ENCODE results near the gene PNMA6F.
"Not testable (repeated sequence)": the region's sequence is repeated elsewhere in the genome, so short reads cannot be mapped to it uniquely, and the experiment has no call there.

Gene PNMA6F

DNA sequence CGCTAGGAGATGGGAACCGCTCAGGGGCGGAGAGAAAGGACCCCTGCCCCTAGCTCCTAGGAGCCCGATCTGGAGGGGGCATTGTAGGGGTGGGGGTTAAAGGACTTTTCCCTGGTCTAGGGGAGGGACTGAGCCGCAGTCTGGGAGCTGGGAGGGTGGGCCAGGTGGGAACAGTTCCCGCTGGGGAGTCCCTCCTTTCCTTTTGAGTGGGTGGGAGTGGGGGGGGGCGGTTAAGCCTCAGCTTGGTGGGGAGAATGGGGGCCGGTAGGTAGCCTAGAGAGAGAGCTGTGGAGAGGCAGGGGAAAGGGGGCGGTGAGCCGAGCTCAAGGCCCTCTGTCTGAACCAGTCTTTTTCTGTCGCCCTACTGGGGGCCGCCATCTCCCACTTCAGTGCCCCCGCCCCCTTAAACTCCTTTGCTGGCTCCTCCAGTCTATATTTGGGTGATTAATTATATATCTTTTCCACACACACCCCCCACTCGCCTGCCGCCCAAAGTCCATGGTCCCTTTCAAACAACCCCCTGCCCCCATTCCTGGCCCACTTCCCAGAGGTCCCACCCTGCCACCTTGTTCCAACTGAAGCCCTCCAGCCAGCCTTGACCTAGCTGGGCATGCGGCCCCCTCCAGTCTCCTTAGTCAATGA, 13.2 kb upstream of the PNMA6F start:
- no peak for DNase-seq

DNA sequence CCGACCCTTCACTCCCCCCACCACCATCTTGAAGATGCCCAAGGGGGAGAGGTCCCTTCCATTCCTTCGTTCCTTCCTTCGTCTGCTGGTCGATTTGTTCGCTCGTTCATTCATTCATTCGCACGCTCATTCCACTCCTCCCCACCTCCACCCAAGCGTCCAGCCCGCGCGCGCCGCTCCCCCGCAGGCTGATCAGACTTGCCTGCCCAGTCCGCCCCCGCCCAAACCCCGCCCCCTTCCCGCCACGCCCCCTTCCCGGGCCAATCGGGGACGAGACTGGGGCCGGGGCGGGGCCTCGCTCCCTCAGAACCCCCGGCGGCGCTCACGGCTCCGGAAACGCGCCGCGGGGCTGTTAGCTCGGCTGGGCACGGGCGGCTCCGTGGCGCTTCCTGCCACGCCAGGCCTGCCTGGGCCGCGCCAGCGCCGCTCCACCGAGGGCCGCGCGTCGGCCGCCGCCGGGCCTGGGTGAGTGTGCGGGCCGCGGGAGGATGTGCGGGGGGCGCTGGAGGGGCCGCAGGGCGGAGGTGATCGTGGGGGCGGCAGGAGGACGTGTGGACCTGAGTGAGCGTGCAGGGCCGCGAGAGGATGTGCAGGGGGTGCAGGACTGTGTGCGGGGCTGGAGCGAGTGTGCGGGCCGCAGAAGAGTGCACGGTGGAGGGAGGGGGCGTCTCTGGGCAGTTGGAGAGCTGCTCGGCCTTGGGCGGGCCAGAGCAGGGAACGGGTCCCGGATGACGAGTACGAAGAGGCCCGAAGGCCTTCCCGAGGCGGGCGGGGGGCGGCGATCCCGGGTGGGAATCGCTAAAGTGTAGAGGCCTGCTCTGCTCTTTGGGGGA, 12.5 kb upstream of the PNMA6F start, which contains the start of gene ZNF275:
Gene ZNF275, plus strand, starts transcription at position 333 of the 833 bp plus-strand sequence. CDS start 2,527 bp downstream, outside the sequence.
- DNase-seq, result peak; percentile 81

DNA sequence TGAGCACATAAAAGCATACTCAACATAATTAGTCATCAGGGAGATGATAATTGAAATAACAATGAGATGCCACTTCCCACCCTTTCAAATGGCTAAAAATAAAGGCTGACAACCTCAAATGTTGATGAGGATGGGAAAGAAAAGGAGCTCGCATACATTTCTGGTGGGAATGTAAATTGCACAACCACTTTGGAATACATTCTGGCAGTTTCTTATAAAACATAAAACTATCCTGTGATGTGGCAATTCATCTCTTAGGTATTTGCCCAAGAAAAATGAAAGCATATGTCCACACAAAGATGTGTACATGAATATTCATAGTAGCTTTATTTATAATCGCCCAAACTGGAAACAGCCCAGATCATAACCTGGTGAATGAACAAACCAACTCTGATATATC, 11.7 kb upstream of the PNMA6F start:
- DNase-seq, result no peak

DNA sequence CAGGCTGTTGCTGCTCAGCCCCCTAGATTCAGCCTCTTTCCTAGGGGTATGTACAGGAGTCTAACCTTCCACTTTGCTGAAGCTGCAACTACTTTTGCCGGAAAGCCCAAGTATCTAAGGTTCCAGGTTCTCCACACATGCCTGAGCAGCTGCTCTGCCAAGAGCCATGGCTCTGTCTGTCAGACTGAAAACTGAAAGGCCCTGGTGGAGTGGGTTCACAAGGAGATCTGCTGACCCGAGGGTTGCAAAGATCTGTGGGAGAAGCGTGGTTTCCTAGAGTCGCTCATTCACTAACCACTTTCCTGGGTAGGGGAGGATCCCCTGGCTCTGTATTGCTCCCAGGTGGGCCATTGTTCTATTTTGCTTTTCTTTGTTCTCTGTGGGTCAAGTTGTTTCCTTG, 6.0 kb upstream of the PNMA6F start:
- DNase-seq, result no peak

DNA sequence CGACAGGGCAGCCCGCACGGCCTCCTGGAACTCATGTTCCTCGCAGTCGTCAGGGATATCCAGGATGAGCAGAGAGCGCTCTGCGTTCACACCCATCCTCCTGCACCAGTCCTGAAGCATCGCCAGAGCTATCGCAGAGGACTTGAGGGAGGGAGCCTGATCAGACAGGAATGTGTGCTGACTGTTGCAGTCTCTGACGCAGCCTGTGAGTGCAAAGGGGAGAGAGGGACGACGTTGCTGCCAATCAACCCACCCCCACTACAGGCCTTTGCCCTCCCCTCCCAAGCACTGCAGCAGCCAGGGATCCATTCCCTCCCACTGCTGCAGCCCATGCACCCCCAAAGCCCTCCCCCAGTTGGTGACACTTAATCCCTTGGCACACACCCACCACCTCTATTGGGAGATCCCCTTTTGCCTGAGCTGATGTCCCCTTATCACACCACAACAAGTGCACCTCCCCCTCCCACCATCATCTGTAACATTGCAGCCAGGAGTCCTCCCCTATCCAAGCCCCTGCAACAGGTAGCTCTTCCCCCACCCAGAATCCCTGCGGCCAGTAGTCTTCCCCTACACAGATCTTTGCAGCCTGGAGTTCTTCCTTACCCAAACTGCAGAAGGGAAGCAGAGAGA, 897 bp downstream of the PNMA6F start:
- no peak for DNase-seq

DNA sequence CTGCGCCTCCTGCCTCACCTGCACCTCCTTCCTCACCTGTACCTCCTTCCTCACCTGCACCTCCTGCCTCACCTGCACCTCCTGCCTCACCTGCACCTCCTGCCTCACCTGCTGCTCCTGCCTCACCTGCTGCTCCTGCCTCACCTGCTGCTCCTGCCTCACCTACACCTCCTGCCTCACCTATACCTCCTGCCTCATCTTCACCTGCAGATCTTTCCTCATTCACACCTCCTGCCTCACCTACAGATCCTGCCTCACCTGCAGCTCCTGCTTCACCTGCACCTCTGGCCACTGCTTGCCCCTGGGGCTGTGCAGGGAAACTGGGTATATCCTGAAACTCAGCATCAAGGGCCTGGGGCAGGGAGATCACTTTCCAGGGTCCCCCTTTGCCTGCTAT, 1.5 kb downstream of the PNMA6F start:
- not testable (repeated sequence) for DNase-seq

DNA sequence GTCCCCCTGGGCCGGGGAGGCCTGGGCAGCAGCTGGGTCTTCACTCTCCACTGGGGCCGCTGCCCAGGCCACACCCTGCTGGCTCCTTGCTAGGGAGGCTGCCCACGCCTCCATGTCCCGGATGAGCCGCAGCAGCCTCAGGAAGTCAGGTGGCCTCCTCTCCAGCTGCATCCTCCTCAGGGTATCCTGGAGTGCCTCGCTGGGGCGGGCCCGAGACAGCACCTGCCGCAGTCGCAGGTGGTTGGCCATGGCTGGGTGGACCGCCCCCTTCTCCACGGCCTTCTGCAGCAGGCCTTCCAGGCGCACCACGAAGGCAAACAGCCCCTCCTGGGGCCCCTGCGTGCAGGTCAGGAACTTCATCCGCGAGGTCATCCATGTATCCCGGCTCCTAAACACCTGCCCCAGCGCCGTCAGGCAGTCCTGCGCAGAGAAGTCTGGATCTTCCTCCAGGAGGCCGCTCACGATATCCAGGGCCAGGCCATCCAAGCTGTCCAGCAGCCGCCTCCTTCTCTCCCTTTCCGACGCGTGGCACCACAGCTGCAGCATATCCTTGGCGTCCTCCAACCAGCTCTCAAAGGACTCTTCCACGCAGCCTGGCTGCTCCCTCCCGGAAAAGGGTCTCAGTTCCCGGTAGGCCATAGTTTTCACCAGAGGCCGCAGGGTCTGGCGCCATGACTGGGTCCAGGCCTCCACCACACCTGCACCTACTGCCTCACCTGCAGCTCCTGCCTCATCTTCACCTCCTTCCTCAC, 2.1 kb downstream of the PNMA6F start:
- no peak for DNase-seq

DNA sequence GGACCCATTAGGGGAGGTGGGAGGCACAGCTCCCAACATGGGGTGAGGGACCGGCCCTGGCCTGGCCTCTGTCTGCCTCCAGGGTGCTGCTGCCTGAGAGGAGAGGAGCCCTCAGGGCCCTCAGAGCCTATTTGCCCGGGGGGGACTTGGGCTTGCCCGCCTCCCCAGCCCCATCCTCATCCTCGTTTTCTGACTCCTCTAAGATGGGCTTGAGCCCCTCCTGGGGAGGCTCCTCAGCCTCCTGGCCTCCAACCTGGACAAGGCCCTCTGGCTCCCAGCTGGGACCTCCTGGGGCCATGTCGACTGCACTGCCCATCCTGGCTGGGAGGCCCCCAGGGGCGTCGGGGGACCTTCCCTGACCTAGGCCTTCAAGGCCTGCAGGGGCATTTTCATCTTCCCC, 2.8 kb downstream of the PNMA6F start:
- no peak for DNase-seq

DNA sequence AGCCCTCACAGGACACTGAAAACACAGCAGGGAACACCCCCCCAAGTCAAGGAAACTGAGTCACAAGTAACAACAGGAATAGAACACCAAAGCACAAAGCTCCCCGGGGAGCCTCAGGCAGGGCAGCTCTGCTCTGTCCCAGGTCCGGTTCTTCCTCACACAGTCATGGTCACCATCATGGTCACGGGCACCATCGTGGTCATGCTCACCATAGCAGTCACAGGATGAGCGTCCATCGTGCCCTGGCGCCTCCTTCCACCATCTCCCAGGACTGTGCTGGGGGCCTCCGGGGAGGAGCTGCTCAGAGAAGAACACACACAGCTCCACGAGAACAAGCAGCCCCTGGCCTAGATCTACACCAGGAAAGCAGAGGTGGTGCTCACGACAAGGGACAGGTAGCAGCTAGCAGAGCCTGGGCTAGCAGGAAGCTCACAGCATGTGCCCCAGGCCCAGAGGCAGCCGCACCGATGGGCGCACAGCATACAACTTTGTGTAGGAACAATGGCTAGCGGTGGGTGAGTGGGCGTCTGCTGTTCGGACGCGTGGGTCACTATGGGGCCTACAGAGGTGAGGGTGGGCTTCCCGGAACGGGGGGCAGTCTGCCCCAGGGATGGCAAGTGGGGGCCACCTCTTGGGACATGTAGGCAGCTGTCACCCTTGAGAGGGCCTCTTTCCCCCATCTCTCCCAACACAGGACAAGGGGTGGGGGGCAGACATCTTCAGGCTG, 3.4 kb downstream of the PNMA6F start:
- DNase-seq, result no peak

DNA sequence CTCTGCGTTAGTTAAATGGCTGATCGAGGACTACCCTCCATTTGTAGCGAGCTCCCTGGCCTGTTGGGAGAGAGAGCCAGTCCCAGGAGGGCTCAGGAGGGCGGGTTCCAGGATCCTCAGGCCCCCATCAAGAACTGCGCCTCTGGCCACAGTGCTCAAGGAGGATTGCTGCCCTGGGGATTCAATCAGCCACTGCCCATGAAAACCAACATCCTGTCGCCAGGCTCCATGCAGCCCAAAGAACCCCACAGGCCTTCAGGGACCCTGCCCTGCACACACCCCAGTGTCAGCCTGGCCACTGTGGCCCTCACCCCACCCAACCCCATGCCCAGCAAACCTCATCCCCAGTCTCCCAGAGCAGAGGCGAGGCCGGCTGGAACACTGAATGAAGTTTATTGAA, 4.3 kb downstream of the PNMA6F start:
- no peak for DNase-seq

DNA sequence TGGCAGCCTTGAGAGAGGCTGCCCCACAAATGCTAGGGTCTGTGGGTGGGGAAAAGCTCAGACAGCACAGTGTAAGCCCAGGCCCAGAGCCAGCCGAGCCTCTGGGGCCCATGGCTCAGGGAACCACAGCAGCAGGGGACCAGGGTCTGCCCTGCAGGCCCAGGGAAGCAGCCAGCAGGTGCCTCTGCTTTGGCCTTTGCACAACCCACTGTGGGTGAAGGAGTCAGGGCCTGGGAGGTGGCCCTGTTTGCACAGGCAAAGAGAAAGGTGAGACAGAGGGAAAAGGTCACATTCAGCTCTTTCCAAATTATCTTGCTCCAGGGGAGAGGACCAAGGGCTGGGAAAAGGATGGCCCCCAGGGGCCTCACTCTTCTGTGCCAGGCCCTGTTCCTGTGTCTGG, 8.7 kb downstream of the PNMA6F start:
- no peak for DNase-seq

DNA sequence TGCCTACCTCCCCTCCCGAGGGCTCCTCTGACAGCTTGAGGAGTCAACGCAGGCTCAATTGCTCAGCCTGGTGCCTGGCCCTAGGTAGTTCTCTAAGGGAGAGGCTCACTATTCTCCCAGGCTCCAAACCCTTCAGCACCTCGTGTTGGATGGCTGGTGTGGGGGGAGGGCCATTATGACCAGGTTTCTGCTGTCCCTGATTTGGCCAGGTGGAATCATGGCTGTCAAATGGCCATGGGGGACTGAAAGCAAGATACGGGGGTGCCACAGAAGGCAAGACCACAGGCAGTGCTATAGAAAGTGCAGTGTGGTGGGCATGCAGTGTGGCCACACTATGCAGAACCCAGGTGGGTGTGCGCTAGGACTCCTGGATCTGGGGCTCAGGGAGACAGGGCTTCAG, 9.5 kb downstream of the PNMA6F start:
- no peak for DNase-seq

DNA sequence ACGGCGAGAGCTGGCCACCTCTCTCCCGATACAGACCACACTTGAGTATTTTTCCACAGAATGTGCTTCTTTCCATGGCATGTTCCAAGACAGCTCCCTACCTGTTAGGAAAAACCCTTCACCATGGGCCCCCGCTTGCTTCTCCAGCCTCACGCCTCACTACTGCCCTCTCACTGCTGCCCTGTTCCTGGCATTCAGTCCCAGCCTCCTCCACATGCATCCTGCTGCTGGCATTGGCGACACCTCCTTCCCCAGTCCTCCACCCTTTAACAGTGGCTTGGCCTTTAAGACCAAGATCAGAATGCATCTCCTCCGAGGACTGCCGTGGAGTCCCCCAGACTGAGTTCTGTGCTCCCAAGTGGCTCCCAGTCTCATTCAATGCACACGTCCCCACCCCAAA, 10.7 kb downstream of the PNMA6F start:
- no peak for DNase-seq

DNA sequence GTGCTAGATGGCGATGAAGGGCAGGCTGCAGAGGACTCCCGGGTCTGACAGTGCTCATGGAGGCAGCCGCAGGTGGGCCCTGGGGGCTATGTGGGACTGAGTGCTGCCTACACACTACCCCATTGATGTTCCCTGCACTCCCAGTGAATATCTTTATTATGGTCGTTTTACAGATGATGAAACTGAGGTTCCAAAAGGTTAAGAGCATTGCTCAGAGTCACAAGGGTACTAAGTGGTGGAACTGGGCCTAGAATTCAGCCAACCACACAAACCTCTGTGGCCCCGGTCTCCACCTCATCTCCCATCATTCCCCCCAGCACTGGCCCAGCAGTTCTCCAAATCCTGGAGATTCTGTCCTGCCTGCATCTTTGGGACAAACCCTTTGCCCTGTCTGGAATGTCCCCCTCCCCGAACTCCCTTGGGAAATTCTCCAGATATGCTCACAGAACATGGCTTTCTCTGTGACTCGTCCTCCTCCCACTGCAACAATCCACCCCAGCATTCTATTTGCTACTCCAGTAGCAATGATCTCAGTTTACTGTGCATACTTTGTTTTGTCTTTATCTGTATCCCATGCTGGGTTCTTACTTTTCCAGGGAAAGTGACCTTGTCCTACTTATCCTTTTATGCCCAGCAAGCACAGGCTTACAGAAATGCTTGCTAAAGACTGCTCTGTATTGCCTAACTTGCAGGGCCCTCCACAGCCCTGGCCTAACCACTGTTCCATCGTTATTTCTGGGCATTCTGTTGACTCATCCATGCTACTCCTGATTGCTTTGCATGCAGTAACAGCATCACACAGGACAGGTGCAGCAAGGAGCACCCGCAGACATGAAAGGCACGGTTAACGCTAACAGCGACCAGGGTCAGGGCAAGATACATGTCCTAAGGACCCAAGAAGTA, 14.0 kb downstream of the PNMA6F start:
- no peak for DNase-seq

DNA sequence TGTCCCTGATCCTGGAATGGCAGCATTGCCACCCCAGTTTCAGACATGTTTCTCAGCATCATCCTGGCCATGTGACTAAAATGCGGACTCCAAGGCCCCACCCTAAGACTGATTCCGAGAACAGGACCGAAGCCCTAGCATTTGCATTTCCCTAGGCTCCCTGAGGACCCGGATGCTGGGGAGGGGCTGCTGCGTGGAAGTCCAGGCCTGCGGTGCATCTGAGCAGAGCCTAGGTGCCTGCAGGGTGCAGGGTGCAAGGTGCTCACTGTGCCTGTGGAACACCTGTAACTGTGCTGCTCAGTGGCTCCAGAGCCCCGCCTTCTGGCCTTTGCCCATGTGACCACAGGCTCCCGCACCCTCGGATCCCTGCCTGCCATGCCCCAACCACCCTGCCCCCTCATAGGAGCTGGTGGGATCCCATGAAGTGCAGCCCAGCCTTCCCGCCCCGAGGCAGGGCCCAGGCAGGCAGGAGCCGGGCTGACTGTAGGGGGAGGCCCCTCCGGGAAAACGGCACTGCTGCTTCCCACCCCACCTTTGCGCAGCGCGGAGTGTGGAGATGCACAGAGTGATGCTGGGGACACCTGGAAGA, 14.9 kb downstream of the PNMA6F start:
- DNase-seq, result no peak

DNA sequence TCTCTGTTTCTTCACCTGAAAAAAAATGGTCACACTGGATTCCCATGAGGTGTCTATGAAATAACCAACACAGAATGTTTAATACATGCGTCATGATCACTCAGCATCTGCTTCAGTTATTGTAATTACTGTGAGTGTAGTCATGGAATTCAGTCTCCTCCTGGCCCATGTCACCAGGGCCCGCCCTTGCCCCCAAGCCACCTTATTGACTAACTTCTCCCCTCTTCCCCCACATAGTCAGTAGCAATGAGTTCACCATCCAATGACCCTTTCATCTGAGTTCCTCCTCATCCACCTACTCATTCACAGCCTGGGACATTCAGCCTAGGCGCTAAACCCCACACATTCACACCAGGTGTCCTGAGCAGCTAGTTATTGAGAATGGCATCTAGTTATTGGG, 15.6 kb downstream of the PNMA6F start:
- DNase-seq, result no peak

DNA sequence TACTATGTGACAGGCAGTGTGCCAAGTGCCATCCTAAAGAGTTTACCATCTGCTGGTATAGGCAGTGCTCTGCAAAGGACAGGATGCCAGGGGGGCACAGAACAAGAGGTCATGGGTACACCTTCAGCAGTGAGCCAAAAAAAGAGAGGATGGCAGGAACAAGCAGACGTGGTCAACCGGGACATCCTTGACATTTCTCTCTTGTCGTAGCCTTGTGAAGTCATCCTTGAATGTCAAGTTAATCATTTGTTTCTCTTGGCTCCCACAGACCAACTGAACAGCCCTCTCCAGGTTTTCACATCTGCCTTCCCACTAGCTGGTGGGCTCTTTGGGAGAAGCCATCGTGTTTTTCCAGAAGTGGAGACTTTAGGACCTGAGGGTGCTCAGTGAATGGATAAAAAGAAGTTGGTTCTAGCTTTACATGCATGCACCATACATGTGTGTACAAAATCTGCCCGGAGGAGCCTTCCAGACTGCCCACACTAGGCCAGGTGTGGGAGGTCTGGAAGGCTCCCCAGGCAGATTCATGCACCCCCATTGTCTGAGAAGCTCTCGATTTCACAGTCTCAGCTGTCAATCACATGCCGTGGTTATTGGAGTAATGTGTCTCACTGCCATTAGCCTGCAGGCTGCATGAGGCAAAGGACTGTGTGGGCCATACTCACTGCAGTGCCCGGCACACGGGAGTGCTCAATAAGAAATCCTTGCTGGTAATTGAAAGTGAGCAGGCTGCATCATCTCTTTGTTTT, 16.4 kb downstream of the PNMA6F start:
- no peak for DNase-seq

DNA sequence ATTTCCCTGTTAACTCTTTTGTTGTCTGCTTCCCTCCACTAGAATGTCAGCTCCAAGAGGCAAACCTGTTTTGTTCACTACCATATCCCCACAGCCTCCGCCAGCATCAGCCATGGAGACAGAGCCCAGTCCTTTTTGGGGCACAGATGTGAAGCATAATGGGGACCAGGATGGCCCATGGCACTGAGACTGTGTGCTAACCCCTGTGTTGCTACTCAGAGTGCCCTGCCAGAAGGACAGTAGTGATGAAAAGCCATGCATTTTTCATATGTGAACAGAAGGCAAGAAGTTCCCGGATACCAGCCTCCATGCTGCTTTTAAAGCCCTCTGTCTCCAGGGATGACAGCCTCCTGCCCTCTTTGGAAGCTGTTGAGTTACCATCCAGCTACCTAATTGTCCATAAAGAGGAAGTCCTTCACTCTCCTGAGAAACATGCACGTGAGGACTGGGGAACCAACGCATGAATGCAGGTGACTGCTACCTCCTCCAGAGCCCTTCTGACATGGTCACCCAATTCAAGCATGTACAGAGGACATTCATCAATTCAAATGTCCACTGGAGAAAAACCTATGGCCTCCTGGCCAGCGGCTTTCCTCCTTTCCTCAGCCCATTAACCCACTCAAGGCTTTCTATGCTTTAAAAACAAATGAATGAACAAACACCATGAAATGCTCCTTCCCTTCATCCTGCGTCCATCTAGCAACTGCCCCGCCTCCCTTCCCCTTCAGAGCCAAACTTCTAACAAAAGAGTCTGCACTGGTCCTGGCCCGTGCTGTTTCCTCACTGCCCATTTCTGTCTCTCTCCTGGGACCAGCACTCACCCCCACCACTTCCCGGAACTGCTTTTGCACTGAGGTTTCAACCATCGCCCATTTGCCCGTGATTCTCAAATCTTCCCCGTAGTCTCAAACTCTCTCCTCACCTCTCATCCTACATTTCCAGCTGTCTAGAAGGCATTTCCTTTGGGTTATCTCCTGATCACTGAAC, 18.0 kb downstream of the PNMA6F start:
- no peak for DNase-seq

DNA sequence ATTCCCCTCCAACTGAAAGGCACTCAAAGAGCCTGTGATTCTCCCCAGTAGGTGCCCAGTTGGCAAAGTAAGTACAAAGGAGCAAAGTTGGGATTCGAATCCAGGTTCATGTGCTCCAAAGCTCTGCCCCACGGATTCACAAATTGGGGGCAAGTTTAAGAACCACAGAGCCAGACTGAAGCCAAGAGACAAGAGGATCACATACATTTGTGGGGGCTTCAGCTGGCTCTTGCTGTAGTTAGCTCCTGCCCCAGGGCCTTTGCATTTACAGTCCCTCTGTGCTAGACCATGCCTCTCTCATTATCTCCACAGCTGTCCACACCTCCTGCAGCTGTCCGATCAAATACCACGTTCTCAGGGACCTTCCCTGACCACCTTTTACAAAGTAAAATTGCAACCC, 18.8 kb downstream of the PNMA6F start:
- DNase-seq, result no peak

Data from stimulated activated CD8-positive, alpha-beta memory T cell treated with anti-CD3 and anti-CD28 coated beads, Interleukin-4, amount 100 ng/mL, for 48 hours (primary cell).